GM18508 (cell line): ENCODE measurements around the gene NDUFA3.

Experiments used
- ATAC-seq: cut with Tn5 transposase; IDR thresholded peaks from one replicate; pipeline ENCODE4 v1.9.1; 2021; ENCODE audit warnings: moderate number of reproducible peaks; ENCODE audit not compliant: insufficient read depth, unreplicated experiment

Gene NDUFA3

DNA sequence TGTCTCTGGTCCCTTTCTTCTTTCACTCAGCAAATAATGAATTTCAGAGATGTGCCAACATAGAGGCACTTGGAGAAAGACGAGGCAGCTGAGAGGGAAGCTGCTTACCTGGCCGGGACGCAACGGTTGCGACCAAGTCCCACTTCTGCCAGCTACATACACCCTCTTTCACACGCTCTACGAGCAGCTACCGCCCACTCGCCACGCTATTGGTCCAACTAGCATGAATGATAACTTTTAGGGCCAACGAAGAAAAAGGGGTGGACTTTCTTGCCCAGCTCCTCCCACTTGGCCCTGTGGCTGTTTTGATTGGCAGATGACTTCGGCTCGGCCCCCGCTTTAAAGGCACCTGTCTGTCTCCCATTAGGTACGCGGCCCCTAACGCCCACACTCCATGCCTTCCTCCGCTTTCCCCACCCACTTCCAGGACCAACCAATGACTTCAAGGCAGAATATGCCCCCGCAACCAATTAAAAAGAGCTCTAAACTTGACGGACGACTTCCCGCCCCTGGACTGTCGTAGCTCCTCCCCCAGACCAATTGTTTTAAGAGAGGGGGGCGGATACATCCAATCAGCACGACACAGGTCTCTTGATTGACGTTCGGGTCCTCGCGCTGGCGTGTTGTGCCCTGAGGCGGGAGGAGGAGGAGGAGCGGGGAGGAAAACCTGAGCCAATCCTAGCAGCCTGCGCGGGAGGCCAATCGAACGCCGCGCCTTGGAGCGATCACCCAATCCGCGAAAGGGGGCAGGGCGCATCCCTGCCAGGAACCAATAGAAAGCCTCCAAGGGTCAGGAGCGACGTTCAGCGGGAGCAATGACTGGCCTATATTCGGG, 34.4 kb downstream of the NDUFA3 start:
- ATAC-seq: peak; percentile 68

GRCh38 chr19:54137699-54138488, 35.2 kb downstream of the NDUFA3 start, which contains the start of gene CNOT3:
CNOT3 (plus strand) TSS chr19:54137762; CDS start chr19:54142979, 5,217 bp downstream.
- no peak for ATAC-seq

- ATAC-seq: no peak
Observed at GRCh38 chr19:54138489-54139256, 36.0 kb downstream of the NDUFA3 start.

DNA sequence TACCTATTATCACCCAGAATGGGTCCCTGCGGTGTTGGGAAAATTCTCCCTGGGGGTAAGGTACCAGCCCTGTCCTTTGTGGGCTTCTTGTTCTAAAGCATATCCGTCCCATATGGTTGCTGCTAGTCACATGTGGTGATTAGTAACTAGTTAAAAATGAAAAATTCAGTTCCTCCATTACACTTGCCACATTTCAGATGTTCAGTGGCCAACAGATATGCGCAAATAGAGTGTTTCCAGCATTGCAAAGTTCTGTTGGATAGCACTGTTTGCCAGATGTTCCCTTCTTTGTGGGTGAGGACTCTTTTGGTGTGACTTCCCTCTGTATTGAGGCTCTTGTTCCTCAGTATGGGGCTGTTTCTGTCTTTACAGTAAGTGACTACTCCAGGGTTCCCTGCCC, 38.7 kb downstream of the NDUFA3 start:
- ATAC-seq: no peak

DNA sequence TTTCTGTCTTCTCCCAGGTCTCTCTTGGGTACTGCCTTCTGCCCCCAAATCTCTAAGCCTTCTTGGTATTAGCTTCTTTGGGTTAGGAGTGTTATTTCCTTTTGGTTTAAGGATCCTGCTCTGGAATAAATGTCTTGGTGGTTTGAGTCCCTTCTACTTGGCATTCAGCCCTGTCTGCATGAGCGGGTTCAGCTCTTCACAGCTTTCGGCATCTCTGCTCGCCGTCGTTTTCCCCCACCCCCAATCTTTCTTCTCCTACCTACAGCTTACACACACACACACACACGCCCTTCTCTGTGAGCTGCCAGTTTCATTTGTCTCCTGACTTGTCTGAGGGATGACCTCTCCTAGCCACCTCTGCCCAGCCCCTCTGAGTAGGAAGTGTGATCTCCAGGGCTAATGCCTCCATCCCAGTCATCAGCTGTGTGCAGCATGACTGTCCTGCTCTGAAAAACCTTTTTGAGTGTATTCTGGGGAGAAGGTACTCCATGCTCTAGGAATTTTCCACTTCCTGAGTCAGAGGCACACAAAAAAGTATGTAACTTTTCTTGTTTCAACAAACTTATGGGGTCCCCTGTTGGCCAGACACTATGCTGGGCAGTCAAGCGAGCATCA, 39.6 kb downstream of the NDUFA3 start:
- no peak for ATAC-seq

DNA sequence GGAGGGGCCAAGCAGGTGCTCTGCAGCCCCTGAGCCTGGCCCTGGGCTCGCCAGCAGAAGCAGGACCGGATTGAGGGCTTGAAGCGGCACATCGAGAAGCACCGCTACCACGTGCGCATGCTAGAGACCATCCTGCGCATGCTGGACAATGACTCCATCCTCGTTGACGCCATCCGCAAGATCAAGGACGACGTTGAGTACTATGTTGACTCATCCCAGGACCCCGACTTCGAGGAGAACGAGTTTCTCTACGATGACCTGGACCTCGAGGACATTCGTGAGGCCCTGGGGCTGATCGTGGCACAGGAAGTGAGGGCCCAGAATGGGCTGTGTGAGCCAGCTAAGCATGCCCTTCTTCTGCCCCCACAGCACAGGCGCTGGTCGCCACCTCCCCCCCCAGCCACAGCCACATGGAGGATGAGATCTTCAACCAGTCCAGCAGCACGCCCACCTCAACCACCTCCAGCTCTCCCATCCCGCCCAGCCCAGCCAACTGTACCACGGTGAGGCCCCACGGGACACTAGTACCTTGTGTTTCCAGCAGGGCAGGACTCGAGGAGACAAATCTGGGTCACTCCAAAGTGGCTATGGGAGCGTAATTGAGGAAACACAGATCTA, 43.0 kb downstream of the NDUFA3 start:
- no peak for ATAC-seq

GRCh38 chr19:54147676-54148075, 45.0 kb downstream of the NDUFA3 start:
- ATAC-seq: no peak

DNA sequence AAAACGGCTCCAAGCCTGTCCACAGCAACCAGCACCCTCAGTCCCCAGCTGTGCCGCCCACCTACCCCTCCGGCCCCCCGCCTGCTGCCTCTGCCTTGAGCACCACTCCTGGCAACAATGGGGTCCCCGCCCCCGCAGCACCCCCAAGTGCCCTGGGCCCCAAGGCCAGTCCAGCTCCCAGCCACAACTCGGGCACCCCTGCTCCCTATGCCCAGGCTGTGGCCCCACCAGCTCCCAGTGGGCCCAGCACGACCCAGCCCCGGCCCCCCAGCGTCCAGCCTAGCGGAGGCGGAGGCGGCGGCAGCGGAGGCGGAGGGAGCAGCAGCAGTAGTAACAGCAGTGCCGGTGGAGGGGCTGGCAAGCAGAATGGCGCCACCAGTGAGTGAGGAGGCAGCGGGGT, 45.5 kb downstream of the NDUFA3 start:
- ATAC-seq: no peak

GRCh38 chr19:54149021-54149812, 46.6 kb downstream of the NDUFA3 start:
- no peak for ATAC-seq

- no peak for ATAC-seq
Observed at GRCh38 chr19:54151362-54152035, 48.8 kb downstream of the NDUFA3 start.

DNA sequence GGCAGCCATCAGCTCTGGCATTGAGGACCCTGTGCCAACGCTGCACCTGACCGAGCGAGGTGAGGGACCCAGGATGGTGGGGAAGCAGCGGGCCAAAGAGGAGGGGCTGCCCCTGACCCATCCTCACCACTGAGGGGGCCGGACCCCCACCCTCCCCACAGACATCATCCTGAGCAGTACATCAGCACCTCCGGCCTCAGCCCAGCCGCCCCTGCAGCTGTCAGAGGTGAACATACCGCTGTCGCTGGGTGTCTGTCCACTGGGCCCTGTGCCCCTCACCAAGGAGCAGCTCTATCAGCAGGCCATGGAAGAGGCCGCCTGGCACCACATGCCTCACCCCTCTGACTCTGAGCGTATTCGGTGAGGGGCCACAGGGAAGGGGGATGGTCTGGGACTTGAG, 49.6 kb downstream of the NDUFA3 start:
- ATAC-seq: no peak

DNA sequence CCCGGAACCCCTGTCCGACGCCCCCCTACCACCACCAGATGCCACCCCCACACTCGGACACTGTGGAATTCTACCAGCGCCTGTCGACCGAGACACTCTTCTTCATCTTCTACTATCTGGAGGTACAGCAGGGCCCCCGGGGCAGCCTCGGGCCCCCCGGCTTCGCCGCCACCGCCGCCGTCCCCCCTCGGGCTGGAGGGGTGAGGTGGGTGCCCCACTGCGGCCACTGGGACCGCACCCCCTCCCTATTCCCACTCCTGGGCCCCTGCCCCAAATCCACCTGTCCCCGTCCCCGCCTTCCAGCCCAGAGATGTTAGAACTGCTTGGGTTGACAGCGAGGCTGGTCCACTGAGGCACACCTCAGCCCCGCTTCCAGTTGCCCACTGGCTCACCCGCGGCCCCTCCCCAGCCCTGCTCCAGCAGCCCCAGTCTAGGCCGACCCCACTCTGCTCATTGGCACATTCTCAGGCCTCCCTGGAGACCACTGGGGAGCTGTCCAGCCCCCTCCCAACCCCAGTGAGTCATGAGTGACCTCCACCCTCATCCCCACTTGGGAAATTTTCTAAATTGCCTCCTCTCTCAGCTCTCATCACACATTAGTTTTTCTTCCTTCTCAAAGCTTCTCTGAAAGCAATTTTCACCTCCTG, 50.3 kb downstream of the NDUFA3 start:
- ATAC-seq: no peak

- ATAC-seq: no peak
Observed at GRCh38 chr19:54153731-54154326, 51.2 kb downstream of the NDUFA3 start.

GRCh38 chr19:54154603-54155345, 52.1 kb downstream of the NDUFA3 start:
- no peak for ATAC-seq

- ATAC-seq: no peak
Observed at GRCh38 chr19:54155694-54156093, 53.0 kb downstream of the NDUFA3 start.

DNA sequence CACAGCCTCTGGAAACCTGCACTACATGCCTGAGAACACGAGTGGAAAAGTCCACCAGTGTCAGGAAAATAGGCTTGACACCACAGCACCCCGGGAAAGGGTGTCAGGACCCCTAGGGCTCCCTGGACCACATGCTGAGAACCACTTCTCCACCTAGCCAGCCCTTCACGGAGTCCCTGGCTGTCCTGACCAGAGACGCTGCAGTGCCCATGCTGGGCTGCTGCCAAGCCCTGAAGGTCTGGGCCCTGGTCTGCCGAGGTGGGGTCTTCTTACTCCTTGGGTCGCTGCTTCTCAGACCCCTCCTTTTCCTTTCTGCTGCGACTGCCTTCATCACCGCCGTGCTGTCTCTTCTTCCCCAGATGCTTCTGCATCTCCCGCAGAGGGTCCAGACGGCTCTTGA, 53.8 kb downstream of the NDUFA3 start:
- no peak for ATAC-seq

DNA sequence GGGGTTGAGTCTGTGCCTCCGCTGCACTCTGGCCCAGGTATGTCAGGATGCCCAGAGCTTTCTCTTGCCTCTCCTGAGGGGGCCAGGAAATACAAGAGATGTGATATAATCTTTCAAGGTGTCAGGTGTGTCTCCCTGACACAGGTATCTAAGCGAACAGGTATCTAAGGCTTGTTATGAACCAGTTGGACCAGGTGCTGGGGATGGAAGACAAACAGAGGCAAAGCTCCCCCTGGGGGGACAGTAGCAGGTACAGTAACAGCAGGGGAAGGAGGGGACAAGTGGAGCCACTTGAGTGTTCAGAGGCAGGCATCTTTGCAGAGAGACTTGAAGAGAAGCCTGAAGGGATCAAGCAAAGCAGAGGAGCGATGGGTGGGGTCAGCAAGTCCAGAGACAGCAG, 54.3 kb downstream of the NDUFA3 start:
- no peak for ATAC-seq
